ENCODE measurements around the gene TSC2.
"Not testable (repeated sequence)": the region's sequence is repeated elsewhere in the genome, so short reads cannot be mapped to it uniquely, and the experiment has no call there.

Gene TSC2

DNA sequence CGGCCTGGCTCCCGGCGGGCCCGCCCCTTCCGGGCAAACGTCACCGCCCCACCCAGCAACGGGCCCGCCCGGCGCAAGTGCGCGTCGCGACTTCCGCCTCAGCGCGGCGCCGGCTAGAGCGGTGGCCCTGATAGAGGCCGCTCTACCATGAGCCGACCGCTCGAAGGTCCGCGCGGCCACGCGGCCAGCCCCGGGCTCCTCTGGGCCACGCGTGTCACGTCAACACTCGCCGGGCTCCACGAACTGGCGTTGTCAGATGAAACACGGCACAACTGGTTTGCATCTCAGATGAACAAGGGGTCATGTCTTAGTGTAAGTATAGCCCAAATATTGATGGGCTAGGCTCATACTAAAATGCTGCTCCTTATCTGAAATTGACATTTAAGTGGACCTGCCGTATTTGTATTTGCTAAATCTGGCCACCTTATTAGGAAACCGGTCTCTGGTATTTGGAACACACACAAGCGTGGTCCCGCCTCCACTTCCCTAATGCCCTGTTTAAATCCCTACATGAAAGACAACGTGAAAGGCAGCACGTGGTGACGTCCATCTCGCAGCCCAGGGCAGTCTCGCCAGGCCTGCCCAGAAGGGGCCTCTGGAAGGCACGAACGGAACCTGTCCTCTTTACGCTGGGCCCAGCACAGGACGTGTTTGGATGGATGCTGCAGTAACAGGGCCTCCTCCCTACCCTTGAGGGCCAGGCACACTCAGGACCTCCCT is 37.8 kb upstream of the TSC2 start, which contains the start of gene ZNF598:
ZNF598 (minus strand) TSS at position 31 of the 720 bp plus-strand sequence.
- DNase-seq (ENCODE audit: low spot score), result peak; percentile 87

- DNase-seq (ENCODE audit: low spot score), result not testable (repeated sequence)
These were observed 36.1 kb upstream of the TSC2 start for GRCh38 chr16:2011726-2012125.

DNA sequence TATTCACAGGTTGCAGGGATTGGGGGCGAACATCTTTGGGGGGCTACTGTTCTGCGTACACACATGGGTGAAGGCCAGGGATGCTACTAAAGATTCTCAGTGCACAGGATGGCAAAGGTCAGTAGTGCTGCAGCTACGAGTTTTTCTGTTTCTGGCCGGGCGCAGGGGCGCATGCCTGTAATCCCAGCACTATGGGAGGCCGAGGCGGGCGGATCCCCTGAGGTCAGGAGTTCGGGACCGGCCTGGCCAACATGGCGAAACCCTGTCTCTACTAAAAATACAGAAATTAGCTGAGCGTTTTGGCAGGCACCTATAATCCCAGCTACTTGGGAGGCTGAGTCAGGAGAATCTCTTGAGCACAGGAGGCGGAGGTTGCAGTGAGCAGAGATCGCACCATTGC is 34.3 kb upstream of the TSC2 start:
- no peak for DNase-seq (ENCODE audit: low spot score)

DNA sequence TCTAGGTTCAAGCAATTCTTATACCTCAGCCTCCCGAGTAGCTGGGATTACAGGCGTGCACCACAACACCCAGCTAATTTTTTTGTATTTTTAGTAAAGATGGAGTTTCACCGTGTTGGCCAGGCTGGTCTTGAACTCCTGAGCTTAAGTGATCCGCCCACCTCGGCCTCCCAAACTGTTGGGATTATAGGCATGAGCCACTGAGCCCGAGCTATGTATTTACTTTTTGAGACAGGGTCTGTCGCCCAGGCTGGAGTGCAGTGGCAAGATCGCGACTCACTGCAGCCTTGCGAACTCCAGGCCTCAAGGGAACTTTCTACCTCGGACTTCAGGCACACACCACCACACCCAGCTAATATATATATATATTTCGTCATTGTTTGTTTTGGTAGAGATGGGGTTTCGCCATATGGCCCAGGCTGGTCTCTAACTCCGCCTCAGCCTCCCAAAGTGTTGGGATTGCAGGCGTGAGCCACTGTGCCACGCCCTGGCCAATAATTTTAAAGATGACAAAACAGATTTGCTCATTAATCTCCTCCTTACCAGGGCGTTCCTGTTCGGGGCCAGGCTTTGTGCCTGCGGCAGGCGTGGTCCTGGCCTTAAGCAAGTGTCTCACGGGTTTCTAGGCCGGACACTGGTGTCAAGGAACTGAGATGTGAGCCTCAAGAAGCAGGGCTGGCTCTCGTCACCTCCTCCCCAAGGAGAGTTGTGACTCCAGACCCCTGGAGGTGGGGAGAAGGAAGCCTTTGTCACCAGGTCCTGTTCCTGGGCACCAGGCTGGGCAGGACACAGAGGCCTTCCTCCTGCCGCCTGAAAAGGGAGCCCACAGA is 32.5 kb upstream of the TSC2 start:
- peak; percentile 90 for DNase-seq (ENCODE audit: low spot score)

GRCh38 chr16:2015947-2016208 is 31.9 kb upstream of the TSC2 start:
- no peak for DNase-seq (ENCODE audit: low spot score)

DNA sequence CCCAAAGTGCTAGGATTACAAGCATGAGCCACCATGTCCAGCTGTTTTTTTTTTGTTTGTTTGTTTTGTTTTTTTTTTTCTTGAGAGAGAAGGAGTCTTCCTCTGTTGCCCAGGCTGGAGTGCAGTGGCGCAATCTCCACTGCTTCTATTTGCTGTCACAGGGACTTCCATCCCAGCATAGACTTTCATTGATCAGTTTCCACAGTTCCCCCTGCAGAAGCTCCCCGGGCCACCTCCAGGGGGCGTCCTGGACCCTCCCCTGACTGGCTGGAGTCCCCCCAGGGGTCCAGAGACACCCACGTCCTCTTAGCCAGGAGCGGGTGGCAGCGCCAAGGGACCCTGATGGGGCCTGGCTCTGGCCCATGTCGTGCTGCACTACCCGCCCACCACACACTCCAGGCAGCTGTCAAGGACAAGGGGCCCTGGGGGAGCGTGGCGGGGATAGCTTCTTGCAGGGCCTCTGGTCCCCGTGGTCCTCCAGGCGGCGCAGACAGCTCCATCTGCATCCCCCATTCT is 31.3 kb upstream of the TSC2 start:
- DNase-seq (ENCODE audit: low spot score), result no peak

DNA sequence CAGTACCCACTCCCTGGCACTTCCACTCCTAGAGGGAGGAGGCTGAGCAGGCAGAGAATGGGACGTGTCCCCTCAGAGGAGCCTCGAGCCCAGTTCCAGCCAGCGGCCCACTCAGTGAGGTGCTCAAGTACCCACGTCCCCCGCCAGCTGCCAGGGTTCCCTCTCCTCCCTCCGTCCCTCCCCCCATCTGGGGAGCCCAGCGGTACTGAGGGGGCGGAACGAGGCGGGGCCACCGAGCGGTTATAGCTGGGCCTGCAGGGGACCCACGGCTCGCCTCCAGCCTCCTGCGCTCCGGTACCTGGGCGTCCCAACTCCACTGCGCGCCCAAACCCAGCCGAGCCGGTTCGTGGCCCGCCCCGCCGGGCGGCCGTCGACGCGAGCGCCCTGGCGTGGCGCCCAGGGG is 28.3 kb upstream of the TSC2 start, which contains the start of gene NPW:
NPW (plus strand) TSS at position 268 of the 403 bp plus-strand sequence.
- DNase-seq (ENCODE audit: low spot score), result no peak

DNA sequence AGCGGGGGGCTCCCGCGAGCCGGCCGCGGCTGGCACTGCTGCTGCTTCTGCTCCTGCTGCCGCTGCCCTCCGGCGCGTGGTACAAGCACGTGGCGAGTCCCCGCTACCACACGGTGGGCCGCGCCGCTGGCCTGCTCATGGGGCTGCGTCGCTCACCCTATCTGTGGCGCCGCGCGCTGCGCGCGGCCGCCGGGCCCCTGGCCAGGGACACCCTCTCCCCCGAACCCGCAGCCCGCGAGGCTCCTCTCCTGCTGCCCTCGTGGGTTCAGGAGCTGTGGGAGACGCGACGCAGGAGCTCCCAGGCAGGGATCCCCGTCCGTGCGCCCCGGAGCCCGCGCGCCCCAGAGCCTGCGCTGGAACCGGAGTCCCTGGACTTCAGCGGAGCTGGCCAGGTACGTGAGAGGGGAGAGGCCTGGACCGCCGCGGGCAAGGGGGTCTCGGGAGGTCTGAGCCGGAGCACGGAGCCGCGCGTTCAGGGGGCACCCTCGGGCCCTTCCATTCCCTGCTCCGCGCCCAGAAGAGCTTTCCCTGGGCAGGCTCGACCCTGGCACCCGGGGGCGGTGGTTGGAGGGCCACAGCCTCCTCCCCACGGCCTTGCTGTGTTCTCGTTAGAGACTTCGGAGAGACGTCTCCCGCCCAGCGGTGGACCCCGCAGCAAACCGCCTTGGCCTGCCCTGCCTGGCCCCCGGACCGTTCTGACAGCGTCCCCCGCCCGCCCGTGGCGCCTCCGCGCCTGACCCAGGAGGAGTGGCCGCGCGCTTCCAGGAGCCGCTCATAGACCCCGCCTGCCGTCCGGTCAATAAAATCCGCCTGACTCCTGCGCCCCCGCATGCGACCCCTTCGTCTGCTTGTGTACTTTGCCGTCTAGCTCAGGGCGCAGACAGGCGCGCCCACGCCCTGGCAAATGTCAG is 27.6 kb upstream of the TSC2 start:
- no peak for DNase-seq (ENCODE audit: low spot score)

GRCh38 chr16:2022723-2023091 is 25.1 kb upstream of the TSC2 start:
- DNase-seq (ENCODE audit: low spot score), result no peak

DNA sequence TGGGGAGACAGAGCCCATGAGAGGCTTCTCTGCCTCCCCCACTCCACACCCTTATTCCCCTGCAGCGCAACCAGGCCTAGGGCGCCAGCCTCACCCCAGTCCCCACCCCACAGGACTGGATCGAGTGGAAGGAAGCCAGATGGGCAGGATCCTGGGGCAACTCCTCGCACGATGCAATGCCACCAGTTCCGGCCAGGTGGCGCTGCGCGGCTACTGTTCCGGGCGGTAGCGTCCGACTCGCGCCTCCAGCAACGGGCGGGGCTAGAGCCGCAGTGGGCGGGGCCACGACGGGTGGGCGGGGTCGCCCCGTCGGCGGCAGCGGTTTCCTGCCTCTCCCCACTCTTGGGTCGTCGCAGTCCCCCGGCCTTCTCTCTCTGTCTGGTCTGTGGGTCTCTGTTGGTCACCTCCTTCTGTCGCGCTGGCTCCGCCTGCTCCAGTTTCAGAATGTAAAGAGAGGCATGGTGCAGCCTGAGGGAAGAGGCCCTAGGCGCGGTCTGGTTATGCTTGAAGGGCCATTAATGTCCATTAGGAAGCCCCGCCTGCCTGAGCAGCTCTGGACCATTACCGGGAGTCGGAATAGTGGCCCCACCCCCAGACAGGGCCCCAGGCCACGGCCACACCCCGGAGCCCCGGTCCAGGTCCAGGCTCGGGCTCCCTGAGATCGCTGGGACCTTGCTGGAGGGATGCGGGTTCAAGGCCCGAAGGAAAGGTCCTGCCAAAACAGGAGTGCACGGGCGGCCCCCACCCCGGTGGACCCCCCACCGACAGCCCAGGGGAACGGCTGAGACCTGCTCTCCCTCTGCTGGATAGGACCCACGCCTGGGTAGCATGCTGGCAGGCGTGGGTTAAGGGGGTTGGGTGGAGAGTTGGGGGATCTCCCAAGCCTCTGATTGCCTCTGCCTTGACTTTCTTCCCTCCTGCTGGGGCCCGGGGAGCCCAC is 24.4 kb upstream of the TSC2 start:
- DNase-seq (ENCODE audit: low spot score), result peak; percentile 88

DNA sequence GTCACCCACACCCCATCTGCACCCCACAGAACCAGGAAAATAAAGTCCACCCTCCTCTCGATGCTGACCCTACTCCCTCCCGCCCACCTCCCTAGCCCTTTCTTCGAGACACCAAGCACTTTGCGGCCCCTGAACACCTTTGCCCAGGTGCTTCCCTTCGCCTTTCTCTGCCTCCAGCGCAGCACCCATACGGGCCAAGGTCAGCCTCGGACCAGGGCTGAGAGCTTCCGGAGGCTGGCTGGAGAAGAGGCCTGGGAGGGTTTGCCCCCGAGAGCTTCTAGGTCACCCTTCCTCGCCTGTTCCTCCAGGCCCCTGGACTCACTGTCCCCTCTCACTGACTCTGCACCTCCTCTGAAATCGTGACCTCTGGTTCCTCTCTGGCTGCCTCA is 23.8 kb upstream of the TSC2 start:
- DNase-seq (ENCODE audit: low spot score), result no peak

- no peak for DNase-seq (ENCODE audit: low spot score)
These were observed 22.5 kb upstream of the TSC2 start for GRCh38 chr16:2025251-2025650.

DNA sequence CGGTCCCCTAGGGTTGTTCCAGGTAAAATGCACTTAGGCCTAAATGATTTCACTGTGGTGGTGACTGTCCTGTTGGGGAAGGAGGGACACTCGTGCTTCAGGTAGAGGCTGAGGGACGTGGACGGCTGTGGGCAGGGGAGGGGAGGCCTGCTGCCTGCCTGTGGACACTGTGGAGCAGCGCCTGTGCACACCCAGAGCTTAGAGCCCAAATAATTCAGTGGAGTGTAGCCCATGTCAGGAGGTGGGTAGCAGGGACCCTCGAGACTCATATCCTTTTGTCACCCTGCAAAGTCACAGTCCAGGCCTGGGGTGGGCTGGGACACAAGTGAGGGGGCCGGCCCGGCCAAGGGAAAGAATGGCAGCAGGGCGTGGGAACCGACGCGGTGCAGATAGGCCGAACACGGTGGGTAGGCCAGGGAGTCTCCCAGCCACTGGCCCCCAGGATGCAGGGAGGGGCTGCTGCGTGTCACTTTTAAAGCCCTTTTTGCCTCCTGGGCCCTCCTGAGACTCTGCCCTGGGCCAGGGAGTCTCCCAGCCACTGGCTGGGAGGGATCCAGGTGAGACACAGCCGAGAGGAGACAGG is 21.8 kb upstream of the TSC2 start:
- no peak for DNase-seq (ENCODE audit: low spot score)

GRCh38 chr16:2026461-2027023 is 21.2 kb upstream of the TSC2 start, which contains the start of gene NHERF2:
NHERF2 (plus strand) TSS chr16:2026902; CDS start chr16:2027006, 104 bp downstream.
- no peak for DNase-seq (ENCODE audit: low spot score)

GRCh38 chr16:2027024-2028010 is 20.5 kb upstream of the TSC2 start:
- no peak for DNase-seq (ENCODE audit: low spot score)

- no peak for DNase-seq (ENCODE audit: low spot score)
These were observed 19.6 kb upstream of the TSC2 start for GRCh38 chr16:2028146-2028545.

- DNase-seq (ENCODE audit: low spot score), result no peak
These were observed 19.1 kb upstream of the TSC2 start for GRCh38 chr16:2028620-2029220.

DNA sequence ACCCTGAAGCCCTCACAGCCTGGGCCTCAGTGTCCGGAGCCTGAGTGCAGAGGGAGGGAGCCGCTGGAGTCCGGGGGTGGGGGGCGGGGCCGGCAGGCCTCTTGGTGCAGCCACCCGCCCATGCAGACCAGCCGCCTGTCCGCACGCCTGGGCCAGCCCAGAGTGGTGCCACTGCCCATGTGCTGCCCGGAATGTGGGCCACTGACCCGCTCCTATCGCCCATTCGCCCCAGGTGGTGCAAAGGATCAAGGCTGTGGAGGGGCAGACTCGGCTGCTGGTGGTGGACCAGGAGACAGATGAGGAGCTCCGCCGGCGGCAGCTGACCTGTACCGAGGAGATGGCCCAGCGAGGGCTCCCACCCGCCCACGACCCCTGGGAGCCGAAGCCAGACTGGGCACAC is 18.4 kb upstream of the TSC2 start:
- no peak for DNase-seq (ENCODE audit: low spot score)

GRCh38 chr16:2030036-2030435 is 17.7 kb upstream of the TSC2 start:
- DNase-seq (ENCODE audit: low spot score), result no peak

Data from LoVo (cell line).